D341Med (cell line): ENCODE measurements around the gene VAV2.

Experiments used
- DNase-seq: peaks from one replicate; pipeline ENCODE4 v3.0.0; 2012; ENCODE audit warnings: low spot score

Gene VAV2

DNA sequence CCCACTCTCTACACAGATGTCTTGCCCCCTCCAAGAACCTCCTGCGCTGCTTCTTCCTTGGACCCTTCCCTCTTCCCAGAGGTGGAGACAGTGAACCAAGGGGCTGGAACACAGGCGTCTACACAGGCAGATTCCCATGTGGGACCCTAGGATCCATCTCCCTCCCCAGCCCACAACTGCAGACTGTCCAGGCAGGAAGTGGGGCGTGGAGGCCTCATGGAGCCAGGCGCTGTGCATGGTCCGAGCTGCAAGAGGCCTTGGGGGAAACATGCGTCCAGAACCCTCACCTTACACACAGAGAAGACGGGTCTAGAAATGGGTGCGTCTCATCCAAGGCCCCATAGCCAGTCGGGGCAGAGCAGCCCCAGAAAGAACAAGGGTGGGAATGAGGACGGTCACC is 117.5 kb downstream of the VAV2 start:
- DNase-seq, result no peak

DNA sequence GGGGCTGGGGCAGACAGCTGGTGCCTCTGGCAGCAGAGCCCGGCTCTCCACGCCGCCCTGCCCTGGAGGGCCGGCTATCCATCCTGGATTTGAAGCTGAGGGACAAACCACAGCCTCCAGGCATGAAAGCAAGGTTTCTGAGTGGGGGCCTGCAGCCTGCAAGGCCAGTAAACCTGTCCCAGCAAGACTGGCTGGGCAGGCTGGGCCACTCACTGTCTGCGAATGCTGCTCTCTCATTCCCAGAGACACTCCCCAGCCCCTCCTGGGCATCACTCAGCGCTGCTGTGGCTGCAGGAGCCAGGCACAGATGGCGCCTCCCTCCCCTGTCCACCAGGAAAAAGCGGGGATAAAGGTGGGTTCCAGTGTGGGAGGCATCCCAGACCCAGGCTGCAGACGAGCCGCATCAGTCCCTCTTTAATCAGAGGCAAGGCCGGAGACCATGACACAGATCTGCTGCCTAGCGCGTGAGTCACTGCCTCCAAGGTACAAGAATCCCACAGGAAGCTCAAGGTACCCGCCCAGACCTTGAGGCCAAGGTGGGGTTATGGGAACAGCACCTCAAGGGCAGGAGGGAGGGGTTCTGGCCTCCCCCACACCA is 118.0 kb downstream of the VAV2 start:
- no peak for DNase-seq

DNA sequence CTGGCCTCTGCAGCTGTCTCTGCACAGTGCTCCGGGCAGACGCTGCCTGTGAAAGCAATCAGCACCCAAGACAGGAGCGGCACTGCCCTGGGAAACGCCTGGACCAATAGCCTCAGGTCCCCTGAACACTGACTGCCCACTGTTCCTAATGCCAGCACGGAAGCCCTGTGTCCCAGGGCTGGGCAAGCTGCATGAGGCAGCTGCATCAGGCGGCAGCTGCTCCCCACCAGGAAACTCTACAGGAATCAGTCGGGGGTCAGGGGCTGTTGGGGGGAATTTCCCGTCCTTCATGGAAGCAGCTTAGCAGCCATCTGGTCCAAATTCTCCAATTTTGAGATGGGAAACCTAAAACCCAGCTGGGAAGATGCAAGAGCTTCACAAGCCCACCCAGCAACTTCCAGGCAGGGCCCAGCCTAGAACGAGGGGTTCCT is 118.6 kb downstream of the VAV2 start:
- DNase-seq, result no peak

- no peak for DNase-seq
Measured at GRCh38 chr9:133873009-133873408, 119.1 kb downstream of the VAV2 start.

DNA sequence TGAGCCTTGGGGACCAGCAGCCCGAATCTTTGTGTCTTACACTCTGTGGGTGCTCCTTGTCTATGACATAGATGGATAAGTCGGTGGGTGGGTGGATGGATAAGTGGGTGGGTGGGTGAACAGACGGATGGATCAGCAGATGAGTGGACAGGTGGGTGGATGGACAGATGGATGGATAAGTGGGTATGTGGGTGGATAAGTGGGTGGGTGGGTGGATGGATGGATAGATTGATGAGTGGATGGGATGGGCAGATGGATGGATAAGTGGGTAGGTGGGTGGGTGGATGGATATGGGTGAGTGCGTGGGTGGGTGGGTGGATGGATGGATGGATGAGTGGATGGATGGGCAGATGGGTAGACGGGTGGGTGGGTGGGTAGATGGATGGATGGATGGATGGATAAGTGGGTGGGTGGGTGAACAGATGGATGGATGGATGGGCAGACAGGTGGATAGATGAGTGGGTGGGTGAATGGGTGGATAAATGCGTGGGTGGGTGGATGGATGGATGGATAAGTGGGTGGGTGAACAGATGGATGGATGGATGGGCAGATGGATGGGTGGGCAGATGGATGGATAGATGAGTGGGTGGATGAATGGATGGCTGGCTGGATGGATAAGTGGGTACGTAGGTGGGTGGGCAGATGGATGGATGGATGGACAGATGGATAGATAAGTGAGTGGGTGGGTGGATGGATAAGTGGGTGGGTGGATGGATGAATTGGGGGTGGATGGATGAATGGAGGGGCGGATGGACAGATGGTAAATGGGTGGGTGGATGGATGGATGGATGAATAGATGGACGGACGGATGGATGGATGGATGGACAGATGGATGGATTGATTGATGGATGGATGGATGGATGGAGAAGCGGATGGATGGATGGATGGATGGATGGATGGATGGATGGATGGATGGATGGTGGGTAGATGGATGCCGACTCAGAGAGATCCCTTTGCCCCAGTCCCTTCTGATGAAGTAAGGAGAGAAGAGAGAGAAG is 121.2 kb downstream of the VAV2 start:
- DNase-seq, result no peak

GRCh38 chr9:133869674-133870405 is 122.3 kb downstream of the VAV2 start:
- no peak for DNase-seq

GRCh38 chr9:133868203-133868602 is 123.9 kb downstream of the VAV2 start:
- no peak for DNase-seq

DNA sequence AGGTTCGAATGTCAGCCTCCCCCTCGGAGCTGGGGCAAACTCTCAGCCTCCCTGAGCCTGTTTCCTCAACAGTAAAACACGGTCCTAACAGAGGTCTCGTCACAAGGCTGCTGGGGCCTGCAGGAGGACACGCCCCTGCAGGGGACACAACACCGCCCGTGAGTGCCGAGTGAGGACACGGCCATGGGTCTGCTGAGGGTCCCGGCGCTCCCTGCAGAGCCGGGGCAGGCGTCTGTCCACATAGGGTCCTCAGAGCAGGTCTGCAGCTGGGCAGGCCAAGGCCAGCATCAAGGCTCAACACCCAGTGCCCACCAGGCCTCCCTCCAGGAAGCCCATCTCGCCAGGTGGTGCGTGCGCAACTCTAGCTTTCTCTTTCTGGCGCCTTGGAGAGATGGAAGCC is 125.2 kb downstream of the VAV2 start:
- no peak for DNase-seq

DNA sequence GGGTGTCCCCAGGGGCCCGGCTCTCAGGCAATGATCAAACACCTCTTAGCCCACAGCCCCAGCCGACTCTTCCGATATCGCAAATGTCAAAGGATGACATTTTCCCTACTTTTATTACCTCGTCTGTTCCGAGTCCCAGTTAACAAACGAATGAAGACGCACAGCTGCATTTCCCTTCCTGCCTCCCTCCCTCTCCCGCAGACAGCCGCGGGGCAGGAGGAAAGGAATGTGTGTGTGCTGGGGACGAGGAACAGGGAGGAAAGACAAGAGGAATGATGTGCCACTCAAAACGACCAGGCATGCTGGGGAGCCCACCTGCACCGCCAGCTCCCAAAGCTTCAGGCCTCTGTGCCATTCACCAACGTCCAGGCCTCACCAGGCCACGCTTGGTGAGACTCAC is 128.1 kb downstream of the VAV2 start:
- DNase-seq, result no peak

DNA sequence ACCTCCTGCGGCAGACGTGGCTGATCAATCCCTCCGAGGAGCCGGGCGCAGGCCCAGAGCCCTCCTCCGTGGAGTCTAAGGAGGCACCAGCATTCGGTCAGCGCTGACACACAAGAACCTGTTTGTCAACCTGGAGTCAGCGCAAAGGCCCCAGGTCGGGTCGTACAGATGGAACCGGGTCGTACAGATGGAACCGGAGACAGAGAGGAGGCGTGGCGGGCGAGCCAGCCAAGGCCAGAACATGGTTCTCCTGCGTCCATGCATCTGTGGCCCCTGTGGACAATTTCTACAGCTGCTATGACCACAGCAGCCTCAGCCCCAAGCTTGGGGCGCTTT is 128.9 kb downstream of the VAV2 start:
- DNase-seq, result no peak

- DNase-seq, result no peak
Measured at GRCh38 chr9:133862585-133863256, 129.4 kb downstream of the VAV2 start.

DNA sequence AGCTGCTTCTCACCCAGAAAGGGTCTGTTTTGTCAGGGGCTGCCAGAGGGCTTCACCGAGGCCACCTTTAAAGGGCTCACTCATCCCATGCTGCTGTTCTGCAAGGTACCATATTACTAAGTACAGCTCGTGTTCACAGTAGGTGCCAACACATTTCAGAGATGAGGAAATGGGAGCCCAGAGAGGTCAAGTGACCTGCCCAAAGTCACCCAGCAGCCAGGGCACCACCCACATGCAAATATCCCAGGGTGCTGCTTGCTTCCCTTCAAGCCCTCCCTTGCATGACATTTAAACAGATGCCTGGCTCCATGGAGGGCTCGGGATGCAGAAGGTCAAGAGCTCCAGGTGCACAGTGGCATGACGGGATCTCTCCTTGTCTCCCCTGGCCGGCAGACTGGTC is 130.4 kb downstream of the VAV2 start:
- no peak for DNase-seq

GRCh38 chr9:133861086-133861485 is 131.0 kb downstream of the VAV2 start:
- DNase-seq, result peak; percentile 55

DNA sequence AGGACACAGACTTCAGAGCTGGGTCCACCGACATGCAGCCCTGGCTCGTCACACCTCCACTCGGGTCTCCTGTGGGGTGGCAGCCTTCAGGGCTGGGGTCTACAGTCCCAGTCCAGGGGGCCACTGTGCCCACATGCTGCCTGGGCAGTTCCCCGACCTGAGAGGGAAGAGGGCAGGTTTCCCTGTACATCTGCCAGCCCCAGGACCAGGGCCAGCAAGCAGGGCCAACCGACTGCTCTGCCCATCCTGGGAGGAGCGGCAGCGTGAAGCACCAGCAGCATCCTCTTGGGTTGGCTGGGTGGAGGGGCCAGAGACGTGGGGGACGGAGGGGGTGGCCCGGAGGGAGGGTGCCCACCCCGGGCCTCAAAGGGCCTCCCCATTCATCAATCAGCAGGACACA is 133.4 kb downstream of the VAV2 start:
- DNase-seq, result no peak

DNA sequence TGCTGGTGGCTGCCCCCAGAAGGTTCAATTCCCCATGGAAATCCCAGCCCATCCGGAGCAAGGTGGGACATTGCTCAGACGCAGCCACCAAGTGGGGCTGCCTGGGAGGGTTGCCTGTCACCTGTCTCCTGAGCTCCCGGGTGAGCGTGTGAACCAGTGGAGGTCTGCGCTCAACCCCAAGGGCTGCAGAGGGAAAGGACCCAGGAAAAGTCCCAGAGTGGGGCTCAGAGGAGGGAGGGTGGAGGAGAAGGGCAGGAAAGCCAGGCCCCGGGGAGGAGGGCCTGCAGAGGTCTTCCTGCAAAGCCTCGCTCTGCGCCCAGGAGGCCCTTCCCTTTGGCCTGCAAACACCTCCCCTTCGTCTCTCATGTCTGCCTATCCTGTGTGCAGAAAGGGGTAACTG is 134.5 kb downstream of the VAV2 start:
- no peak for DNase-seq

DNA sequence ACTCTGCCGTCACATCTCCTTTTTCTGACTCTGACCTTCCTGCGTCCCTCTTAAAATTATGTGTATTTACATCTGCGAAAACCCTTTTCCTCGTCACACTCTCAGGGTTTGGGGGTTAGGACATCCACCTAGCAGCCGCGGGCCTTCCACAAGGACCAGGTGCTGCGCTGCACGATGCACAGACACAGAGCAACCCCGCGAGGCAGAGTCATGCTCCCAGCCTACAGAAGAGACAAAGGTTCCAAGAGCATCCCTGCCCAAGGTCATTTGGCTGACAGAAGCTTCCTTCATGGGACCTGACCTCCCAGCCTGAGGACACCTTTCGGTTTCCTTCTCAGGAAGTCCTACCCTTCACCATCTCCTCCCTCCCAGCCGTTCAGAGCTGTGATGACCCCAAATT is 135.3 kb downstream of the VAV2 start:
- no peak for DNase-seq

GRCh38 chr9:133855802-133856521 is 136.2 kb downstream of the VAV2 start:
- no peak for DNase-seq

GRCh38 chr9:133855371-133855770 is 136.8 kb downstream of the VAV2 start:
- no peak for DNase-seq

GRCh38 chr9:133854765-133855164 is 137.4 kb downstream of the VAV2 start:
- peak; percentile 67 for DNase-seq

- no peak for DNase-seq
Measured at GRCh38 chr9:133854048-133854447, 138.1 kb downstream of the VAV2 start.

DNA sequence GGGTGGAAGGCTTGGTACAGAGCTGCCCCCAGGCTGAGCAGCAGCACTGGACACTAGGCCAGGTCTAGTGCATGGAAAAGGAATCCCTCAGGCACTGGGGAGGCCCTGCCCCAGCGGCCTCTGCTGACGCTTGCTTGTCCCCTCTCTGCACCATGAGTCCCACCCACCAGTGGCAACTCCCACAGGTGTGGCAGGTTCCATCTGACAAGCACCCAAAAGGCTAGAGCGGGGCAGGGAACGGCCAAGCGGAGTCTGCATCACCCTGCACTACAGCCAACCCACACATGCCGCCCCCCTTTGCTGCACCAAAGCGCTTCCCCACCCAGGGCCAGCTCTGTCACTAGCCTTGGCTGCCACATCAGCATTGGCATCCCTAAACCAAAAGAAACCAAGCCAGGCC is 138.8 kb downstream of the VAV2 start:
- no peak for DNase-seq

GRCh38 chr9:133852431-133852830 is 139.7 kb downstream of the VAV2 start:
- DNase-seq, result no peak
